ENCODE data around the gene MOCS1. TPM values are rescaled to one million over a fixed set of nuclear protein-coding genes. Genes with fewer than 3 reads are reported as not detected.

The MOCS1 gene
- total RNA-seq, 1 donor from 2014 or later: 15.1 TPM

DNA sequence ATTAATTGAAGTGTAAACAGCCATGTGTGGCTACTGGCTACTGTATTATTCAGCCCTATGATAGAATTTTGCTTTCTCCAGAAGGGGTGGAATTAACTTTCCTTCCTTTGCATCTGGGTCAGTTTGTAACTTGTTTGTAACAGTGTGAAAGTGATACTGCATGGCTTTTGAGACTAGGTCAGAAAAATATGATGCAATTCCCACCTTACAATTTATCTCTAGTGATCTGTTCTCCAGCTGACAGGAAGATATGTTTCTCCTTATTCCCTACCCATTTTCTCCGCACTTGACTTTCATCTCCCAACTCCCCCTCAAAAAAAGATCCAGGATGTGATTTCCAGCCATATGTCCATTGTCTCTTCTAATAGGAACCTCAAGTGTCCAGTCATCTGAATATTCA is 2.6 kb upstream of the MOCS1 start:
- H3K4me1 Mint-ChIP-seq (ENCODE audit: unreplicated experiment): peaks cover 36% of the 10 kb centered on the region
- no peaks in the 10 kb centered on the region for H3K36me3 Mint-ChIP-seq (ENCODE audit: unreplicated experiment)
- no peak overlapping the region for H3K4me3 Mint-ChIP-seq (ENCODE audit: unreplicated experiment)
- H3K27me3 Mint-ChIP-seq (ENCODE audit: unreplicated experiment): no peaks in the 10 kb centered on the region
- H3K9me3 Mint-ChIP-seq (ENCODE audit: unreplicated experiment): no peaks in the 10 kb centered on the region
- H3K27ac Mint-ChIP-seq (ENCODE audit: unreplicated experiment): no peak overlapping the region
- TF ChIP-seq, protein P1, sequence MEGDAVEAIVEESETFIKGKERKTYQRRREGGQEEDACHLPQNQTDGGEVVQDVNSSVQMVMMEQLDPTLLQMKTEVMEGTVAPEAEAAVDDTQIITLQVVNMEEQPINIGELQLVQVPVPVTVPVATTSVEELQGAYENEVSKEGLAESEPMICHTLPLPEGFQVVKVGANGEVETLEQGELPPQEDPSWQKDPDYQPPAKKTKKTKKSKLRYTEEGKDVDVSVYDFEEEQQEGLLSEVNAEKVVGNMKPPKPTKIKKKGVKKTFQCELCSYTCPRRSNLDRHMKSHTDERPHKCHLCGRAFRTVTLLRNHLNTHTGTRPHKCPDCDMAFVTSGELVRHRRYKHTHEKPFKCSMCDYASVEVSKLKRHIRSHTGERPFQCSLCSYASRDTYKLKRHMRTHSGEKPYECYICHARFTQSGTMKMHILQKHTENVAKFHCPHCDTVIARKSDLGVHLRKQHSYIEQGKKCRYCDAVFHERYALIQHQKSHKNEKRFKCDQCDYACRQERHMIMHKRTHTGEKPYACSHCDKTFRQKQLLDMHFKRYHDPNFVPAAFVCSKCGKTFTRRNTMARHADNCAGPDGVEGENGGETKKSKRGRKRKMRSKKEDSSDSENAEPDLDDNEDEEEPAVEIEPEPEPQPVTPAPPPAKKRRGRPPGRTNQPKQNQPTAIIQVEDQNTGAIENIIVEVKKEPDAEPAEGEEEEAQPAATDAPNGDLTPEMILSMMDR (IDR thresholded peaks at IDR 0.05): no peak
- DNase-seq (ENCODE audit: extremely low spot score, unreplicated experiment): no peak

DNA sequence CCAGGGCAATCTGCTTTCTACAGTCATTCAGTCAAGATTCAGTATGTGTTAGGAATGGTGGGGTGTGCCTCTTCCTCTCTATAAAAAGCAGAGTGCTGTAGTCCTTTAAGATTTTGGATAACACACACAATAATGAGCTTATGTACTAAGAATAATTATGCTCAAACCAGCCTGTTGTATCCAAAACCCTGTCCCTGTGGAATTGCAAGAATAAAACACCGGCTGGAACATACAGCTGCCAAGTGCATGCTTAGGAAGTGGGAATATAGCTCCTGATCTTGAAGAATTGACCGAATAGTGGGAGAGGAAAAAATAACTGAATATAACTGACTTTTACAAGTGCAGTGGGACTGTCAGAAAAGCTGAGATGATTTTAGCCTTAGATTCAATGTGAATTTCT is 979 bp upstream of the MOCS1 start:
- DNase-seq (ENCODE audit: extremely low spot score, unreplicated experiment): no peak
- Mint-ChIP-seq H3K4me1 (ENCODE audit: unreplicated experiment) (peaks cover 43% of the 10 kb centered on the region), H3K36me3 (ENCODE audit: unreplicated experiment) (no peaks in the 10 kb centered on the region), H3K27me3 (ENCODE audit: unreplicated experiment) (no peaks in the 10 kb centered on the region), H3K9me3 (ENCODE audit: unreplicated experiment) (no peaks in the 10 kb centered on the region), H3K4me3 (ENCODE audit: unreplicated experiment) (no peak overlapping the region), H3K27ac (ENCODE audit: unreplicated experiment) (no peak overlapping the region)
- TF ChIP-seq, protein P1 (IDR thresholded peaks at IDR 0.05): no peak

DNA sequence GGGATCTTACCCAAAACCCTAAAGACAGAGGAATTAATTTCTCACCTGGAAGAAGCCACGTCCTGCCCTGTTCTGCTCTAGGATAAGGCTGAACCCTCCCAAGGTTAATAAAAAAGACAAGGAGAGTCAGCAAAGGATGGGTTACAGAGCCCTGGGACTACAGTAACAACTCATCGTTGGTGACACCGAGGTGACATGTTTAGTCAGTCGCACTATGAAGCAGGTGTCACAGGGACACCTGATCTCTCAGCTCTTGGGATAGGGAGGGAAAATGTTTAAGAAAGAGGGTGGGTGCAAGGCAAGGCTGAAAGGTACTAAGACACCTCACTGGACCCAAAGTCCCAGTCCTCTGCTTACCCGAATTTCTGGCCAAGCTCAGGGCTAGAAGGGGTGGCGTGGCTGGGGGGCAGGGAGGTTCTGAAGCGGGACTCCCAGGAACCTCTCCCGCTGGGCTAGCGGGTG is 562 bp downstream of the MOCS1 start:
- peaks cover 53% of the 10 kb centered on the region for H3K4me1 Mint-ChIP-seq (ENCODE audit: unreplicated experiment)
- H3K27ac Mint-ChIP-seq (ENCODE audit: unreplicated experiment): peak overlapping the region; percentile 1
- peak overlapping the region; percentile 84 for H3K4me3 Mint-ChIP-seq (ENCODE audit: unreplicated experiment)
- H3K27me3 Mint-ChIP-seq (ENCODE audit: unreplicated experiment): no peaks in the 10 kb centered on the region
- H3K36me3 Mint-ChIP-seq (ENCODE audit: unreplicated experiment): no peaks in the 10 kb centered on the region
- H3K9me3 Mint-ChIP-seq (ENCODE audit: unreplicated experiment): no peaks in the 10 kb centered on the region
- TF ChIP-seq, protein P1 (IDR thresholded peaks at IDR 0.05): no peak
- no peak for DNase-seq (ENCODE audit: extremely low spot score, unreplicated experiment)

- Mint-ChIP-seq H3K27ac (ENCODE audit: unreplicated experiment) (no peak overlapping the region), H3K4me1 (ENCODE audit: unreplicated experiment) (peaks cover 59% of the 10 kb centered on the region), H3K4me3 (ENCODE audit: unreplicated experiment) (peak overlapping the region; percentile 84), H3K27me3 (ENCODE audit: unreplicated experiment) (no peaks in the 10 kb centered on the region), H3K36me3 (ENCODE audit: unreplicated experiment) (no peaks in the 10 kb centered on the region), H3K9me3 (ENCODE audit: unreplicated experiment) (no peaks in the 10 kb centered on the region)
- no peak for DNase-seq (ENCODE audit: extremely low spot score, unreplicated experiment)
- TF ChIP-seq, protein P1 (IDR thresholded peaks at IDR 0.05): no peak
These were observed 1.8 kb downstream of the MOCS1 start for GRCh38 chr6:39932386-39932910.

- no peaks in the 10 kb centered on the region for H3K27me3 Mint-ChIP-seq (ENCODE audit: unreplicated experiment)
- H3K36me3 Mint-ChIP-seq (ENCODE audit: unreplicated experiment): no peaks in the 10 kb centered on the region
- H3K9me3 Mint-ChIP-seq (ENCODE audit: unreplicated experiment): no peaks in the 10 kb centered on the region
- H3K4me1 Mint-ChIP-seq (ENCODE audit: unreplicated experiment): peaks cover 59% of the 10 kb centered on the region
- no peak overlapping the region for H3K4me3 Mint-ChIP-seq (ENCODE audit: unreplicated experiment)
- TF ChIP-seq, protein P1 (IDR thresholded peaks at IDR 0.05): no peak
- DNase-seq (ENCODE audit: extremely low spot score, unreplicated experiment): no peak
- H3K27ac Mint-ChIP-seq (ENCODE audit: unreplicated experiment): no peak overlapping the region
These were observed 2.7 kb downstream of the MOCS1 start for GRCh38 chr6:39931607-39932006.
